Tibial nerve (tissue), 4 donors: ENCODE data around the gene VRK2. TPM values are rescaled to one million over a fixed set of nuclear protein-coding genes. Genes with fewer than 3 reads are reported as not detected.

ENCODE experiments used
- DNase-seq, 2 donors: peaks; one replicate each; pipeline ENCODE4 v3.0.0-alpha.2; 2019; ENCODE audit warnings: low spot score in 2 of 2
- H3K27ac ChIP-seq, 4 donors: fragments of 200-600 bp; sonication (generic) in 3 of 4; one replicate each; pipeline ENCODE4 v1.5.1; 2017 to 2019; ENCODE audit warnings: mild to moderate bottlenecking in 1 of 4
- H3K27me3 ChIP-seq, 2 donors: fragments of 200-600 bp; sonication (generic) in 1 of 2; one replicate each; pipeline versions ENCODE4 v1.5.1 to v1.6.0; 2017 to 2019
- H3K36me3 ChIP-seq, 3 donors: fragments of 200-600 bp; sonication (generic); one replicate each; pipeline ENCODE4 v1.5.1; 2018 to 2019
- H3K4me1 ChIP-seq, 4 donors: fragments of 200-600 bp; sonication (generic) in 3 of 4; one replicate each; pipeline ENCODE4 v1.5.1; 2017 to 2019
- H3K4me3 ChIP-seq, 4 donors: fragments of 200-600 bp; sonication (generic) in 3 of 4; one replicate each; pipeline ENCODE4 v1.5.1; 2017 to 2019; ENCODE audit warnings: mild to moderate bottlenecking in 1 of 4, moderate library complexity in 1 of 4
- H3K9me3 ChIP-seq, 4 donors: fragments of 200-600 bp; sonication (generic) in 3 of 4; one replicate each; pipeline ENCODE4 v1.5.1; 2017 to 2019
- EP300 ChIP-seq, 2 donors: sonication (generic); formaldehyde crosslinking; IDR thresholded peaks; one replicate each; pipeline ENCODE4 v1.6.1; 2017; ENCODE audit warnings: antibody characterized with exemption in 2 of 2, mild to moderate bottlenecking in 1 of 2
- POLR2A ChIP-seq, 2 donors: fragments of 450-650 bp; IDR thresholded peaks; one replicate each; pipeline ENCODE4 v1.6.1; 2017; ENCODE audit warnings: antibody characterized with exemption in 2 of 2, mild to moderate bottlenecking in 2 of 2, moderate library complexity in 2 of 2
- WGBS, 2 donors: methylation state at CpG; one replicate each; pipeline ENCODE4 v1.1.5; 2018; 5-methylcytosine and 5-hydroxymethylcytosine counted together
- total RNA-seq, 4 donors: library from RNA; depleted of rRNA; stranded (reverse); fragments of >200 nt; gene quantifications; one replicate each; pipeline ENCODE4 v1.1.0, GENCODE V29; 2016
- TF ChIP-seq, protein P1 (sequence below), 5 experiments: fragments of 200-600 bp in 3 of 5; fragments of 450-650 bp in 2 of 5; sonication (generic) in 3 of 5; IDR thresholded peaks; one replicate each; pipeline ENCODE4 v1.5.1; 2016 to 2019; ENCODE audit warnings: antibody characterized with exemption in 5 of 5, mild to moderate bottlenecking in 3 of 5, moderate library complexity in 2 of 5

Gene VRK2
- total RNA-seq, 4 donors from 2014 or later = 8.0 to 15.9 (median 14.2) TPM

DNA sequence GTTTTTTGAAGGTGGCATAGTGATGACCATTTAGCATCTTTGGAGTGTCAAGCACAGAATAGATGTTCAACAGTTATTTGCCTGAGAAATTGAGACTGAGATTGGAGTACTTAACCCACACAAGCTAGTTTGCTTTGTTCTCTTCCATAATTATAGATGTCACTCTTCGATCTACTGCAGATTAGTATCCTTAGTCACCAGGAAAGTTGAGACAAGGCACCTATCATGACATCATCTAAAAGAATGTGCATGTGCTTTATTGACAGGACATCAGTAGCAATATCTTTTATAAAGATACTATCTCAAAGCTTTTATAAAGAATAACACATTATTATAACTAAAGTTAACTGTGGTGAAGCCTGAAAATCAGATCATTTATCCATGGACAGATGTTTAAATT lies 6.4 kb downstream of the VRK2 start:
- Histone ChIP-seq H3K4me1 (peaks cover 0 to 12% (median 5%) of the 10 kb centered on the region in 4 donors), H3K9me3 (no peaks in the 10 kb centered on the region), H3K4me3 (no peak overlapping the region), H3K36me3 (no peaks in the 10 kb centered on the region), H3K27ac (no peak overlapping the region), H3K27me3 (no peaks in the 10 kb centered on the region)
- no peak for TF ChIP-seq EP300 (IDR thresholded peaks at IDR 0.05)
- TF ChIP-seq POLR2A (IDR thresholded peaks at IDR 0.05) = no peak
- TF ChIP-seq, protein P1, sequence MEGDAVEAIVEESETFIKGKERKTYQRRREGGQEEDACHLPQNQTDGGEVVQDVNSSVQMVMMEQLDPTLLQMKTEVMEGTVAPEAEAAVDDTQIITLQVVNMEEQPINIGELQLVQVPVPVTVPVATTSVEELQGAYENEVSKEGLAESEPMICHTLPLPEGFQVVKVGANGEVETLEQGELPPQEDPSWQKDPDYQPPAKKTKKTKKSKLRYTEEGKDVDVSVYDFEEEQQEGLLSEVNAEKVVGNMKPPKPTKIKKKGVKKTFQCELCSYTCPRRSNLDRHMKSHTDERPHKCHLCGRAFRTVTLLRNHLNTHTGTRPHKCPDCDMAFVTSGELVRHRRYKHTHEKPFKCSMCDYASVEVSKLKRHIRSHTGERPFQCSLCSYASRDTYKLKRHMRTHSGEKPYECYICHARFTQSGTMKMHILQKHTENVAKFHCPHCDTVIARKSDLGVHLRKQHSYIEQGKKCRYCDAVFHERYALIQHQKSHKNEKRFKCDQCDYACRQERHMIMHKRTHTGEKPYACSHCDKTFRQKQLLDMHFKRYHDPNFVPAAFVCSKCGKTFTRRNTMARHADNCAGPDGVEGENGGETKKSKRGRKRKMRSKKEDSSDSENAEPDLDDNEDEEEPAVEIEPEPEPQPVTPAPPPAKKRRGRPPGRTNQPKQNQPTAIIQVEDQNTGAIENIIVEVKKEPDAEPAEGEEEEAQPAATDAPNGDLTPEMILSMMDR (IDR thresholded peaks at IDR 0.05) = no peak
- WGBS, 2 donors = 86 to 100% methylated on average over 1 of the region's 1 CpG
- no peak for DNase-seq

DNA sequence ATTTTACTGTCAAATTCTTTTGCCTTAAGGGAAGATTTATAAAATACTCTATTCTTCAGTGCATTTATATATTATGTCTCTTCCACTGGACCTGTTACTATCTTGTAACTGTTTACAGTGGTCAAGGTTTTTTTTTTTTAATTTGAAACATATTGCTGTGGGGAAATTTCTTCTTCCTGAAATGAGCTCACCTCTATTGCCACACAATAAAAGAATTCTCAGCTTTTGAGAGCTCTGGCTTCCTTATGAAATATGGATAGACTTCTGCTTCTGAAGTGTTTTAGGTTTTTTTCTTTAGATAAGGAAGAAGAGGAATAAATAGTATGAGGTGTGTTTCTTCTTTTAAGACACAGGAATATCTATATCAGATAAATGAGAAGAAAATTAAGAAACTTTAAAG lies 7.7 kb downstream of the VRK2 start:
- no peak overlapping the region for H3K4me3 ChIP-seq
- no peaks in the 10 kb centered on the region for H3K27me3 ChIP-seq
- no peak overlapping the region for H3K27ac ChIP-seq
- DNase-seq = no peak
- TF ChIP-seq EP300 (IDR thresholded peaks at IDR 0.05) (no peak), POLR2A (IDR thresholded peaks at IDR 0.05) (no peak)
- TF ChIP-seq, protein P1 (IDR thresholded peaks at IDR 0.05) = no peak
- H3K9me3 ChIP-seq = no peaks in the 10 kb centered on the region
- H3K4me1 ChIP-seq = no peaks in the 10 kb centered on the region
- peaks cover 0 to 10% (median 0%) of the 10 kb centered on the region in 3 donors for H3K36me3 ChIP-seq

DNA sequence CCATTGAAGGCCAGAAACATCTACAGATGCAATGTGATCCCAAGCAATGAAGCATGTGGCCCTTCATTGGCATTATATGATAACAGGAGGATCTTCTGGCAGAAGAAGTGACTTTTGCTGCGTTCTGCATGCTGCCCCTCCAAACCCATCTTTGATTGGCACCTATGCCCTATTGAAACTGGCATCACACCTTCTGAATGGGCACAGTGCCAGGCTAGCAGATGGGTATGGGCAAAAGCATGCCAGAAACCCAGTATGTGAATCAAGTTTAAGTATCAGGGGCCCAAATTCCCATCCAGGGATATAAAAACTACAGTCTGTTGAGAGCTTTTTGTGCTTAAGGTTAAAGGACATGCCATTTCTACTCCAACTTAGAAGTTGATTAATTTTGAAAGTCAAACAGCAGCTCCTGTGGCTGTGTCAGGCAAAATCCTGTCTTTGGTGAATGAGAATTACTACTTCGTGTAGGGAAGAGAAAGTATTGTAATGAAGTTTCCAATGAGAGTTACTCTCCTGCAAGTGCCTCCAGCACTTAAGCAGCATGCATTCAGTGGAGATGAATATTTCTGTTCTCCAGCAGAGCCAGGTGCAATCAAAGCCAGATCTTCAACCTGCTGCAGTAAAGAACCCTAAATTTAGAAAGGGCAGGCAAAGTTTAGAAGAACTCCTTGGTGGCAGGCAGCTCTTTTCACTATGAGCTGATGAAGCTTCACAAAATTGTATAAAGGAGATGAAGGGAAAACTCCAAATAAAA lies 8.6 kb downstream of the VRK2 start:
- Histone ChIP-seq H3K4me1 (no peaks in the 10 kb centered on the region), H3K4me3 (no peak overlapping the region), H3K27ac (no peak overlapping the region), H3K9me3 (no peaks in the 10 kb centered on the region), H3K36me3 (peaks cover 0 to 10% (median 0%) of the 10 kb centered on the region in 3 donors), H3K27me3 (no peaks in the 10 kb centered on the region)
- DNase-seq = no peak
- TF ChIP-seq POLR2A (IDR thresholded peaks at IDR 0.05) (no peak), EP300 (IDR thresholded peaks at IDR 0.05) (no peak)
- TF ChIP-seq, protein P1 (IDR thresholded peaks at IDR 0.05) = no peak
- 83 to 85% methylated on average over 2 of the region's 2 CpGs for WGBS, 2 donors

DNA sequence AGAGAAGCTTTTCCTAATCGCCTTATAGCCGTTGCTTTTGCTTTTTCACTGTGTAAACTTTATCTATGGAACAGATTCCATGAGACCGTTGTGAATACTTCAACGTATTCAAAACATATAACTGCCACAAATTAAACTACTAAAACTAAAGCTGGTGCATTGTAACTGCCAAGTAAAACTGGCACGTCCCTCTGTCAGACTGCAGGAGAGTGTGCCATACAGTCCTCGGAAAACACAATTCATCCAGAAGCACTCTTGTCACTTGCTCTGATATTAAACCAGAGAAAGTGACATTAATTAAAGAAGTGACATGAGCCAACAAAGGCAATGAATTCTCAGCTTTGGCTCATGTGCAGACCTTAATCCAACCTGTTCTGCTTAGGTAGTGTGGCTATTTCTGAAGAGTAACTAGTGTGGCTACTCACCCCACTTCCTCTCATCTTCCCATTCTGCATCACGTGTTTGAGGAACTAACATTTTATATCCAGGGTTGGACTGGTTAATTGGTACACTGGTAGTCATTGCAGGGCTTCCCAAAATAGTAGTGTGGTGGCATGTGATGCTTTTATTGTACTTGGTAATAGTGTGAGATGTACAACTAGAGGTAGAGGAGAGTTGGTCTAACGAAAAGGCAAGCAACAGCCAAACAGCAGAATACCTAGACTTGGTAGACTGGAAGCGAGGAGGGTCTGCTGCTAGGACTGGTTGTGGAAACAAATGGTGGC lies 9.7 kb downstream of the VRK2 start:
- DNase-seq = no peak
- no peak overlapping the region for H3K4me3 ChIP-seq
- no peaks in the 10 kb centered on the region for H3K27me3 ChIP-seq
- WGBS, 2 donors = 88 to 90% methylated on average over 9 of the region's 9 CpGs
- TF ChIP-seq POLR2A (IDR thresholded peaks at IDR 0.05) (no peak), EP300 (IDR thresholded peaks at IDR 0.05) (no peak)
- TF ChIP-seq, protein P1 (IDR thresholded peaks at IDR 0.05) = no peak
- no peaks in the 10 kb centered on the region for H3K9me3 ChIP-seq
- H3K27ac ChIP-seq = no peak overlapping the region
- H3K36me3 ChIP-seq = peaks cover 0 to 10% (median 0%) of the 10 kb centered on the region in 3 donors
- no peaks in the 10 kb centered on the region for H3K4me1 ChIP-seq
